ENCODE results near the gene RBPMS2.

RBPMS2 gene

GRCh38 chr15:64698823-64699222 is 76.6 kb downstream of the RBPMS2 start:
- DNase-seq (ENCODE audit: insufficient read length, low spot score) (no peak), FAIRE-seq (no peak)

GRCh38 chr15:64697911-64698369 is 77.4 kb downstream of the RBPMS2 start:
- no peak for DNase-seq (ENCODE audit: insufficient read length, low spot score)
- FAIRE-seq, result peak; percentile 45

DNA sequence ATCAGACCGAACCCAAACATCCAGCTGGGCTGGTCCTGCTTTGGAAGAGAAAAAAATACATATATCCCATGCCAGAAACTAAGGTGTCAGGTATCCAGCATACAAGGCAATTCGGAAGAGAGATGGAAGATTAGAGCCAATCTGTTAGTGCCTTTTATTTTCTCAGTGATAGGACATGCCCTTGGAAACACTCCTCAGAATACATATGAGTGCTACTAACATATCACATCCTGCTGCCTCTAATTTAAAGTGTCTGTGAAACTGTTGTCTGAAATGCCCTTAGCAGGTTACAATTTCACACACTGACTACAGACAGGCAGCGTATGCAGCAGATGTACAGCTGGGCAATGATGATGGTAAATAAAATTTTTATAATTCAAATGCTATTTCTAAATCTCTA is 78.9 kb downstream of the RBPMS2 start:
- DNase-seq (ENCODE audit: insufficient read length, low spot score), result no peak
- FAIRE-seq, result no peak

- DNase-seq (ENCODE audit: insufficient read length, low spot score), result no peak
- no peak for FAIRE-seq
Observed at GRCh38 chr15:64695561-64695992, 79.8 kb downstream of the RBPMS2 start.

DNA sequence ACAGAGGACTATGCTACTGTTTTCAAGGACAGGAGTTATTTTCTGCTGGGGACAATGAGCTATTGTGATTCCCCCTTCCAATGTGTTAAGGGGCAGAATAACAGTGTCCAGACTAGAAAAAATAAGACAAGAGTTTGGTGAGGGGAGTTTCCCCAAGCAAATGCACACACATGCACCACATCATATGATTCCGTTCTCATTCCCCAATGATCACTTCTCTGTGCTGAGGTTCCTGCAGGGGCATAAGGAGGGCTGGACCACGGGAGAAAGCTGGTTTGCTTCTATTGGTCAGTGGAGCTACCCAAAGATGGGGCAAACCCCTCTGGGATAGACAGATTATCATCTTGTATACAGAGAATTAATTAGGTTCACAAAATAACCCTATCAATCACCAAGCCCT is 80.6 kb downstream of the RBPMS2 start:
- DNase-seq (ENCODE audit: insufficient read length, low spot score), result no peak

DNA sequence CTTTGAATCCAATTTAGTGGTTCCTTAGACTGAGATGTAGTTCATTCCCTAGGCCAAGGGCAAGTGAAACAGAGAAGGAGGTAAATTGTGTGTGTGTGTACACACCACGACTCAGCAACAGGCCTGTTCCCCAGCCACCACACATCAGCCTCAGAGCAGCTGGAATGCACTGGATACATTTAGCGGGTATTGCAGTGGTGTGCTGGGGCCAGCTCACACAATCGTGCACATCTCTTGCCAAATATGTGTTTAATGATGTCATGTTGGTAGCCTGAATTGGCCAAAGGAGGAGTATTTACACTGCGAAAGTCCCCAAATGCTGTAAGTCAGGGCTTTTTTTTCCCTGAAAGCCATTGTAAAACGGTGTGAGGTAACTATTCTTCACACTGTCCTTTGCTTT is 82.3 kb downstream of the RBPMS2 start:
- FAIRE-seq (no peak), DNase-seq (ENCODE audit: insufficient read length, low spot score) (no peak)

More for the DNA sequence above, 80.6 kb downstream of the RBPMS2 start:
- FAIRE-seq, result no peak

GRCh38 chr15:64691896-64692565 is 83.4 kb downstream of the RBPMS2 start:
- DNase-seq (ENCODE audit: insufficient read length, low spot score) (no peak), FAIRE-seq (no peak)

GRCh38 chr15:64690578-64691296 is 84.7 kb downstream of the RBPMS2 start:
- FAIRE-seq (no peak), DNase-seq (ENCODE audit: insufficient read length, low spot score) (no peak)

DNA sequence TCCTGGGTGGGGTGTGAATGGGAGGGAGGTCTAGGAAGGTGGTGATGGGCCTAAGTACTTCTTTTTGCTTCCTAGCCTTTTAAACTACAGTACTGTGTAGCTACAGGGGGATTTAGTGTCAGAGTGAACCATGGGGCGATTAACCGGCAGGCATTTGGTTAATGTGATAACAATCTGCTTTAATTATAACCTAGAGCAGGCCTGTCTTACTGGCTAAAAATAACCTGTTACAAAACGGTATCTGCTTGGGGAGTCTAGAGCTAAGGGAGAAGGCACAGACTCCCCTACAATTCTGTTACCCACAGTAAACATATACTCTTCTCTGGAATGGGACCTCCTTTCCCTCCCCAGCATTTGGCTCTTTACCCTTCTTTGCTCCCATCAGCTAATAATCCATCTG is 85.4 kb downstream of the RBPMS2 start:
- FAIRE-seq (no peak), DNase-seq (ENCODE audit: insufficient read length, low spot score) (no peak)

All from GM19239 (cell line).